Astrocyte (in vitro differentiated cells and primary cell): ENCODE data around the gene MPND.

Experiments
- EZH2 ChIP-seq: IDR thresholded peaks from 2 replicates; pipeline ENCODE4 v1.6.1; 2012; ENCODE audit warnings: mild to moderate bottlenecking, low read length, inconsistent platforms; ENCODE audit not compliant: insufficient read depth
- TF ChIP-seq, protein P1 (sequence below): IDR thresholded peaks from 2 replicates; pipeline ENCODE4 v1.5.1; 2011; ENCODE audit warnings: low read depth, mild to moderate bottlenecking, inconsistent platforms, low read length, moderate library complexity; ENCODE audit not compliant: insufficient read depth

DNA sequence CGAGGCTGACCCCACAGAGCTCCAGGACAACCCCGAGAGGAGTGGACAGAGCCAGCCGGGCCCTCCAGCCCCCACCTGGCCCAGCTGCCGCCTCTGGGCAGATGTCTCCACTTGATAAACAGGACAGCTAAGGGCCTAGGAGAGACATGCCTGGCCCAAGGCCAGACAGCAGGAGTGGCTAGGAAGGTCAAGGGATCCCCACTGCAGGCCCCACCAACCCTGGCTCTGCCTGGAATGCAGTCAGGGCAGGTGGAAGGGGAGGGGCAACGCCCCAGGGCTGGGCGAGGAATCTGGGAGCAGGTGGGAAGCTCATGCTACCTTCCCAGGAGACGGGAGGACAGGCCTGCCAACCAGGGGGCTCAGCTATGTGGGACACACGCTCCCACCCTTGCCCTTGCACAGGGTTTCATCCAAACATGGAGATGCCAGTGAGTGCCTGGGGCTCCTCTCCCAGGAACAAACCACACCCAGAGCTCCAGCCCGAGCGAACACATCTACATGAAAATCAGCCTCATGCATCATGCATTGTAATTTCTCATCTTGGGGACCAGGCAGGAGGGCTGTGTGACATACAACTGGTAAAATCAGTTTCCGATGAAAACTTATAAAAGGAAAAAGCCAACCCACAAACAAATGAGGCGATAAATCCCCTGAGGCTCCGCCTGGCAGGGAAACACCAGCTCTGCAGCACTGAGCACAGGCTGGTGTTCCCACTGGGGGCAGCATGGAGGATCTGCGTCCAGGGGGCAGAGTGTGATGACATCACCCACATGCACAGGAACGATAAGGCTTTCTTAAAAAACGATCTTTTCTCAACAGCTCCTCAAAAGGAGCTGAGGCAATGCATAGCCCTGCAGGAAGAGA is 32.0 kb downstream of the MPND start:
- TF ChIP-seq, protein P1, sequence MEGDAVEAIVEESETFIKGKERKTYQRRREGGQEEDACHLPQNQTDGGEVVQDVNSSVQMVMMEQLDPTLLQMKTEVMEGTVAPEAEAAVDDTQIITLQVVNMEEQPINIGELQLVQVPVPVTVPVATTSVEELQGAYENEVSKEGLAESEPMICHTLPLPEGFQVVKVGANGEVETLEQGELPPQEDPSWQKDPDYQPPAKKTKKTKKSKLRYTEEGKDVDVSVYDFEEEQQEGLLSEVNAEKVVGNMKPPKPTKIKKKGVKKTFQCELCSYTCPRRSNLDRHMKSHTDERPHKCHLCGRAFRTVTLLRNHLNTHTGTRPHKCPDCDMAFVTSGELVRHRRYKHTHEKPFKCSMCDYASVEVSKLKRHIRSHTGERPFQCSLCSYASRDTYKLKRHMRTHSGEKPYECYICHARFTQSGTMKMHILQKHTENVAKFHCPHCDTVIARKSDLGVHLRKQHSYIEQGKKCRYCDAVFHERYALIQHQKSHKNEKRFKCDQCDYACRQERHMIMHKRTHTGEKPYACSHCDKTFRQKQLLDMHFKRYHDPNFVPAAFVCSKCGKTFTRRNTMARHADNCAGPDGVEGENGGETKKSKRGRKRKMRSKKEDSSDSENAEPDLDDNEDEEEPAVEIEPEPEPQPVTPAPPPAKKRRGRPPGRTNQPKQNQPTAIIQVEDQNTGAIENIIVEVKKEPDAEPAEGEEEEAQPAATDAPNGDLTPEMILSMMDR = peak; percentile 58
- no peak for TF ChIP-seq EZH2
